ENCODE results near the gene ADAM29. TPM values are rescaled to one million over a fixed set of nuclear protein-coding genes. Genes with fewer than 3 reads are reported as not detected.
"Not testable (repeated sequence)": the region's sequence is repeated elsewhere in the genome, so short reads cannot be mapped to it uniquely, and the experiment has no call there.

The ADAM29 gene
- polyA plus RNA-seq (ENCODE audit: insufficient read length in 4 of 4), result under 1 TPM; 0.04 to 0.27 (median 0.10) TPM

DNA sequence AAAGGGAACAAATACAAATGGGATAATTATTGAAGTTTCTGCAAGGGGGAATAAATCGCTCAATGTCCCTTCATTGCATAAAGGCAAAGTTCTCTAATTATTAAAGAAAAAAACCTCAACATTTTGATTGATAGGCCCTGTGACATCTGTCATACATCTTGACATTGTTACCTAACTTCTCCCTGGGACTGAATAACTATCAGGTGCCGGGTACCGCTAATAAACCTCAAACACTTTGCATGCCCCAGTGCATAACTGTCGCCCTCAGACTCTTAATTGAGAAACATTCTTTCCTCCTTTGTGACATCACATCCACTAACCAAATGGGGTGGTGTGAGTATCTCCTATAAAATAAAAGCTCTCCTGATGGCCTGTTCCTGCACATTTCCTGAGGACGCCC, at the start of gene ADAM29:
TSS of gene ADAM29 (plus strand) at position 301 of the 400 bp plus-strand sequence. CDS start 57,168 bp downstream, outside the sequence.
- no peak for DNase-seq (ENCODE audit: low read depth in 4 of 4, low spot score in 3 of 4)

DNA sequence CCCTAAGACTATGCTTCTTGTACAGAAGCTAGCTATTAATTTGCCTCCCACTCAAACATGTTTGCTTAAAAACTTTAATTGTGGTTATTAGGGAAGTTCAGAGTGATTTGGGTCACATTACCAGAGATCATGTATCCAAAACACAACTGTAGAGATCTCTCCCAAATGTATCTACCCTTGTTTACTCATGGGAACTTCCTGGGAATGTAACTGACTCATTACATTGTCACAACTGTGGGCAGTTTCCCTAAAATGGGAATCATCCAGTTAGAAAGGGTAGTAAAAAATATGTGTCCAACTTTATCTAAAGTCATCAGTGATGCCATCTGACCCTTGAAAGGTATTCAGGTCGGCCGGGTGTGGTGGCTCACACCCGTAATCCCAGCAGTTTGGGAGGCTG, 48.8 kb upstream of the ADAM29 start:
- no peak for DNase-seq (ENCODE audit: low read depth in 4 of 4, low spot score in 3 of 4)

DNA sequence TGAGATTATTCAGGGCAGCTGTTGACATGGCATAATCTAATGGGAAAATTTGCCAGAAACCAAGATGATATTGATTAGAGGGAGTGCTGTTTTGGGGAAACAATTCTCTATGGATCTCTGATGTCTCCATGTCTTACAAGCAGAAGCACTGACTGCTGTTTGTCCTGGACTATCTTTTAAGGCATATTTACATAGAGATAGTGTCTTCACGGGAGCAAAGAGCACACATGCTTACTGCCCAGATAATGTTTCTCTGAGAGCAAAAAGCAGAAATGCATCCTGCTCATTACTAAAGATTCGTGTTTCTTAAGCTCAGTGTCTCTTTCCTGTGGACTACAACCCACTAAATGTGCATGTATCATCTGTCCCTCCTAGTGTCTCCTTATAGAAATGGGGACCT, 47.8 kb upstream of the ADAM29 start:
- no peak for DNase-seq (ENCODE audit: low read depth in 4 of 4, low spot score in 3 of 4)

DNA sequence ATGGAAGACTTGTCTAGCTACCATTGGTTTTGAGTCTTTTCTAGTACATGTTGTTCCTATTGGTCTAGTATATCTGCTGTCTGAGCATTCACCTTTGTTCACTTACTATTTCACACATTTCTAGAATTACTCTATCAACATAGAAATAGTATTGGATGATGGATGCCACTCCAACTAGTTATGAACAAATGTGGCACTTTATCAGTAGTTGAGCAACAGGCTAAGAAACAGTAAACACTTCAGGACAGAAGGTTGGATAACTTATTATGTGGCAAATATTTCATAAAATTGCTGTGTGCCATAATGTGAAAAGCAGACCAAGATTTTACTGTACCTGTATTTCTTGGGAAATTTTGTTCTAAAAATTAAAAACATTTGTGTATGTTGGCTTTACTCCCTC, 46.8 kb upstream of the ADAM29 start:
- no peak for DNase-seq (ENCODE audit: low read depth in 4 of 4, low spot score in 3 of 4)

DNA sequence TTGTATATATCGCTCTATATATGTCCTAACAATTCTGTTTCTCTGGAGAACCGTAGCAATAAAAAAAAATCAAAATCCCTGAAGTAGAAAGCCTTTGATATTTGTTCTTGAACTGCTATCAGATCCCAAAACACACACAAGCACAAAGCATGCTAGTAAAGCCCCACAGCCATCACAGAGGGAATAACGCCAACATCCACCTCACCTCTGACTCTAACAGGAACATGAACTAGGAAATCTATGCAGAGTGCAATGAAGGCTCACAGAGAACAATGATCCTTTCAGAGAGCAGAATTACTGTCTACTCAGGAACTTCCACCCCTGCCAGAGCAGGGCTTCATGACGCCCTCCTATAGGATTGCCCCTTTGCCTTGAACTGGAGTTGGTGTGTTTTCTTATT, 45.0 kb upstream of the ADAM29 start:
- not testable (repeated sequence) for DNase-seq (ENCODE audit: low read depth in 4 of 4, low spot score in 3 of 4)

DNA sequence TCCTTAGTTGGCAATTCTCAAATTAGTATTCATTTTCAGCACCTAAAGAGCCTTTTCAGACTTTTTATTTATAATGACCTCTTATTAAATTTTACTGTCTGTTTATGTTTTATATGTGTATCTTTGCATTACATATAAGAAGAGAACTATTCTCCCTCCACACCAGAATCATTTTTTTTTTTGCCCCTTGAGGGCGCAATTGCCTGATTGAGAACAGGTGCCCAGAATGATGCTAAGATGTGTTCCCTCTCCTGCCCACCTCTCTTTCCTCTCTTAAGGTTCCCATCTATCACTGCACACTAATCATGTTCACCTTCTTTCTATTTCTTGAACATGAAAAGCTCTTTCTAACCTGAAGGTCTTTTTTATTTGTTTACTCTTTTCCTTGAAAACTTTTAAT, 44.2 kb upstream of the ADAM29 start:
- no peak for DNase-seq (ENCODE audit: low read depth in 4 of 4, low spot score in 3 of 4)

DNA sequence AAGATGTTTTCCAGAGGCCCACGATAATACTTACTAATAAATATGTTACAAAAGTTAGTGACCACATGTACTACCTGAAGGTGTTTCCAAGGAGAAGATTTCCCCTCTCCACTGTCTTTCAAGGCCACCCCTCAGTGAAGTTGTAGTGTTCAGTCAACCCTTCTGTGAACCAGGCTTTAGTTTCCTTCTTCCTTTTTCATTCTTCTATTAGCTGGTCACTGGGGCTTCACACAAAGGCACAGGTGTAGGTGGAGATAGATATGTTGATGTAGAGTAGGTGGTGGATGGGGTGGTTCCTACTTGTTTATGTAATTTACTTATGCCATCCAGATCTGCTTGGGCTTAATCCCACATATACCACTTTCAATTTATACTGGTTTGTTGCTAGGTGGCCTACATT, 43.3 kb upstream of the ADAM29 start:
- DNase-seq (ENCODE audit: low read depth in 4 of 4, low spot score in 3 of 4), result no peak

DNA sequence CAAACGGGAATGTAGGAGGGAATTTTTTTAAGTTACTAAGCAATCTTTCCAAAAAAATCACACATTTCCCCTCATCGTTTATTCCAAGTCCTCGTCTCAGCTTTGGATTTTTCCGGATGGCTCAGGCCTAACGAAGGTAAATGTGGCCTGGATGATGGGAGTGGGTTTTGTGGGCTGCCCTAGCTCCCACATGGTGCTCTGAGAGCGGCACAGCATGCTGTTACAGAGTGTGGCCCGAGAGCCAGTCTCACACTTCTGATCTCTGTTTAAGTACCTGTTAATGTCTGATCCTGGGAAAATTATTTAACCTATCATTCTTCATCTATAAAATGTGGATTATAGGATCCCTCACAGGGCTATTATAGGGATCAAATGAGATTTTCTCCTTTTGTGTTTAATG, 38.2 kb upstream of the ADAM29 start:
- DNase-seq (ENCODE audit: low read depth in 4 of 4, low spot score in 3 of 4), result no peak

DNA sequence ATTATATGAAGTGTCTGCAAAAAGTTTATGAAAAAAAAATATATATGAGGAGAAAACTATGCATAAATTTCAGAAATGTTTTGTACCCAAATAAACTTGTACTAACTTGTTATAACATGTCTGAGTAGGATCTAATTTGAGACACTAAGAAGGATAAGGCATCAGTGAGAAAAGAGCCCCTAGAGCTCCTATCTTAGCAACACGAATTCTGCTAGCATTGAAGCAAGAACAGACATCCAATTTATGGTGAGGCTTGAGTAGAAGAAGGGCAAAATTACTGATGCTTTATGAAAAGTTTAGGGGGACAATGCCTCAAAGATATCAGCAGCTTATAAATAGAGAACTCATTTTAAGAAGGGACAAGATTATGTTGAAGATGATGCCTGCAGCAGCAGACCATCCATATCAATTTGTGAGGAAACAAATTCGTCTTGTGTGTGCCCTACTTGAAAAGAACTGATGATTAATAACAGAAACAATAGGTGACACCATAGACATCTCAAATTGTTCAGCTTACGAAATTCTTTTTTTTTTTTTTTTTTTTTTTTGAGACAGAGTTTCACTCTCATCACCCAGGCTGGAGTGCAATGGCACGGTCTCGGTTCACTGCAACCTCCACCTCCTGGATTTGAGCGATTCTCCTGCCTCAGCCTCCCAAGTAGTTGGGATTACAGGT, 35.7 kb upstream of the ADAM29 start:
- DNase-seq (ENCODE audit: low read depth in 4 of 4, low spot score in 3 of 4), result no peak

DNA sequence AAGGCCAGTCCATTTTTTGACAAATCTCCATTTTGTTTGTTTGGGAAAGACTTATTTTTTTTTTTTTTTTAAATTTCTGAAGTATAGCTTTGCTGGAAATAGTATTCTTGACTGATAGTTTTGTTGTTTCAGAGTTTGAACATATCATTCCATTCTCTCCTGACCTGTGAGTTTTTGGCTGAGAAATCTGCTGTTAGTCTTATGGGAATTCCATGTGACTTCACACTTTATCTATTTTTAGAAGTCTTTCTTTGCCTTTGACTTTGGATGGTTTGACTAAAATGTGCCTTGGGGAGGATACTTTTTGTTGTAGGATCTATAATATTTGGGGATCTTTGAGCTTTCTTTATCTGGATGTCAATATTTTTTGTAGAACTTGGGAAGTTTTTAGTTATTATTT, 10.7 kb upstream of the ADAM29 start:
- no peak for DNase-seq (ENCODE audit: low read depth in 4 of 4, low spot score in 3 of 4)

DNA sequence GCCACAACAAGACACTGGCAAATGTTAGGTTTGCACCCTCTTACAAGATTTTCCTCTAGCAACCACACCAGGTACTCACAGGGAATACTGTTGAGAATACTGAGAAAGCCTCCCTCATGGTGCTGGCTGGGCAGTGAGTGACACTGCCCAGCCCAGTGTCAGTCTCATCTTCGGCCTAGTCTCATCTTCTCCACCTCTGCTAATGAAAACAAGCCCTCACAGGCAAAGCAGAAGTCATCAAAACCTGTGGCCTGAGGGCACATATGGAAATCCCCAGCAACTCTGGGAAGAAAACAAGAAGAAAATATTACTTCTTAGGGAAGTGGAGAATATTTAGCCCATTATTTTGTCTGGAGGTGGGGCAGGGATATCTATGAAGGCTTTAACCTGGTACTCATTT, 7.9 kb upstream of the ADAM29 start:
- no peak for DNase-seq (ENCODE audit: low read depth in 4 of 4, low spot score in 3 of 4)

DNA sequence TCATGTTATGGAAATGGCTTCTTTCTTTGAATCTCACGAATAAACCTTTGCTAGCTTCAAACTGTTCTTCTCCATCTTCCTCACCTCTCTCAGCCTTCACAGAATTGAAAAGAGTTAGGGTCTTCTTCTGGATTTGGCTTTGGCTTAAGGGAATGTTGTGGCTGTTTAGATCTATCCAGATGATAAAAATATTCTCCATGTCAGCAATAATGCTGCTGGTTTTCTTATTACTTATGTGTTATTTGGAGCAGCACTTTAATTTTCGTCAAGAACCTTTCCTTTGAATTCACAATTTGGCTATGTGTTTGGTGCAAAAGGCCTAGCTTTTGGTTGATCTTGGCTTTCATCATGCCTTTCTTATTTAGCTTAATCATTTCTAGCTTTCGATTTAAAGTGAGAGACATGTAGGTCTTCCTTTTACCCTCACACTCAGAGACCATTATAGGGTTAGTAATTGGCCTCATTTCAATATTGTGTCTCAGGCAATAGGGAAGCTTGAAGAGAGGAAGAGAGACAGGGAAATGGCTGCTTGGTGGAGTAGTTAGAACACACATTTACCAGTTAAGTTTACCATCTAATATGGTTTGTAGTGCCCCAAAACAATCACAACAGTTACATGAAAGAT, 5.1 kb upstream of the ADAM29 start:
- DNase-seq (ENCODE audit: low read depth in 4 of 4, low spot score in 3 of 4), result no peak

DNA sequence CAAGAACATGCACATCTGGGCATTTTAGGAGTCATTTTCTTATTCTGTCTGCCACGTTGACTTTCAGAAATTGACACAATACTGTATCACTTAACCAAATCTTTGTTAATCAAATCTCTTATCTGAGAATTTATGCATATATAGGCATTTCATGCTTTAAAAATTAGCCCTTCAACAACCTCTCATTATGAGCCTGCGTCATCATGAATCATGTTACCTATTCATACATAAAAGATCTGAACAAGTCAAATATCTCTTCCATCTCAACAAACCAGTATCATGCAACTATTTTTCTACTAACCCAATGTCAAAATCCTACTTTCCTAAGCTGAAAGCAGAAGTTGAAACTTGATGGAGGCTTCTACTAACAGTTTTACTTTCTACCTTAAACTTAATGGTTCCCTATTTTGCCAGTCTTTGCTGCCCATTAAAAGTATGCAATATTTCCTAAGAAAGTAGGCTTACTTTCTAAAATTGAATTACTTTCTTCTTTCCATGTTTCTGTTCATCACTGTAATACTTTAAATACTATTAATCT, 1.8 kb downstream of the ADAM29 start:
- DNase-seq (ENCODE audit: low read depth in 4 of 4, low spot score in 3 of 4), result no peak

DNA sequence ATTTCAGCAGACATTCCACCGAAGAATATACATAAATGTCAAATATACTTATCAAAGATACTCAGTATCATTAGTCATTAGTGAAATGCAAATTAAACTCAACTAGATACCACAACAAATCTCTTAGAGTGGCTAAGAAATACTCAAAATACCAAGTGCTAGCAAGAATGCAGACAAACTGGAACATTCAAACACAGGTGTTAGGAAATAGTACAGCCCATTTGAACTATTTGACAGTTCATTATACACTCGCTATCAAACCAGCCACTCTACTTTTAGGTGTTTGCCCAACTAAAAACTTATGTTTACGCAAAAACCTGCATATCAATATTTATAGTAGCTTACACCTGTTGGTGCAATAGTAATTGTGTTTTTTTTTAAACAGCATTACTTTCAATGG, 8.8 kb downstream of the ADAM29 start:
- no peak for DNase-seq (ENCODE audit: low read depth in 4 of 4, low spot score in 3 of 4)

DNA sequence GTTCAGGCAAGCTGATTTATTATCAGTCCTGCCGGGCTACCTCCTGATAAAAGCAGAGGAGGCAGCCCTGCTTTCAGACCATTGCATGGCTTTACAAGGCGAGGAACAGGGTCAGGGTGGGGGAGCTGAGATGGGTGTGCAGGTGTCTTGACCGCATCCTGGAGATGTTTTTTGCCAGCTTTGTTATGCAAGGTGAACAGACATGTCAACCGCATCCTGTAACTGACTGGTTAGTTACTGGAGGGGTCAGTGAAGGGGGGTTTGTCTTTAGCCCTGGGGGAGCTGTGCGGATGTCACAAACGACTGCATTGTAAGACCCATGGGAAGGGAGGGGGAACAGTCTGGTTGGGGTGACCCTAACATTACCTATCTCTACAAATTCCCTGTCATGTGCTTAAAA, 10.0 kb downstream of the ADAM29 start:
- no peak for DNase-seq (ENCODE audit: low read depth in 4 of 4, low spot score in 3 of 4)

DNA sequence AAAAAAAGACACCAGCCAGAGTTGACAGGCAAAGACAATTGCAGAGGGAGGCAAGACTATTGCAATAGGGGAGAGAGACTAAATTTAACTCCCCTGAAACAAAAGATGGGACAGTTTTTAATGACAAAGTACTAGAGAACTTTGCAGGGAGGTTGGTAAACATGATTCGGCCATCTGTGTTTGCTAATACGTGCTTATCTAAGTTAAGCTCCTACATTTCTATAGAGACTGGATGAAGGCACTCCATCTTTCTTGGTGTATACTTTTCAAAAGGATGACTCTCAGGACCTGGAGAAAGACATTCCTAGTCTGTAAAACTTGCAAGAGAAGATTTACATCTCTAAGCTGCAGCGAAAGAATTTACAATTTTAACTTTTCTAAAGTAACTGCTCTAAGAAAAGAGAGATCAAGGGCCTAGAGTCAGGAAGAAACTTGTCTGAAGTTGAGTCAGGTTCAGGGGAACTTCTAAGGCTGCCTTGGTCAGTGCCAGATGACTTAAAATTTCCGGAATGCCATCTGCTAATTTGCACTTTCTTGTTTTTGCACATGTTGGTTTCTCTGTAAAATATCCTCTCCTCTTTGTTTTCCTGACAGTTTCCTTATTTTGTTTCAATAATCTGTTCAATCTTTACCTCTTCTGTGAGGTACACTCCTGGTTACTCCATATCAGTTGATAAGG, 10.6 kb downstream of the ADAM29 start:
- DNase-seq (ENCODE audit: low read depth in 4 of 4, low spot score in 3 of 4), result no peak

DNA sequence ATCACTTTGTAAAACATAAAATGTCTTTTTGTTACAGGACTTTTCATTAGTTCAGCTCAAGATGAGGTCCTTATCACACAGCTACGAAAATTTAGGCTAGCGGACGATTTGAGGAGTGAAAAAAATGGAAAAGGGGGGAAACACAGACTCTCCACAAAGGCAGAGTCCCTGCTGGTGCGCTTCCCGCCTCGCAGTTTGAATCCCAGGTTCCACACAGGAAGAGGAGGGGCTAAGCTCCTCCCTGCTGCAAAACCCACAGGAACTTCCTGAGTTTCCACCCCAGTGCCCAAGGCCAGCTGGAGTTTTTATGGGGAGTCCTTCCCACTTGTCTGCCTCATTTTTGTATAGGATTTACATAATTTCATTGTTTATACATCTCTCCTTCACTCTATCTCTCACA, 11.2 kb downstream of the ADAM29 start:
- no peak for DNase-seq (ENCODE audit: low read depth in 4 of 4, low spot score in 3 of 4)

DNA sequence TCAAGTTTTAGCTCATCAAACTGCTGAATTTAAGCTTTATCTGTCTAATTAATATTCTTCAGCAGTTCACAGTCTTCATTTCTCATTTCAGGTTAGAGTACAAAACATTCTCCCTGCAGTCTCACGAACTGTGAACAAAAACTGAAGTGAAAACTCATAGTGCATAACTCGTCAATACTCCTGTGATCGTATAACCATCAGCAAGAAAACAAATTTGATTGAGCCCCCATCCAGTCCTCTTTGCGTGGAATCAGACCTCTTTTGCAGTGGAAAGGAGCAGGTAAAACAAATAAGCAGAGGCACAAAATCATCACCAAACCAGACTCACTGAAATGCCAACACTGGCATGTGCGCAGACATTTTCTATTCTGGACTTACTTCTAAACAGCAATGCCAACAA, 12.7 kb downstream of the ADAM29 start:
- no peak for DNase-seq (ENCODE audit: low read depth in 4 of 4, low spot score in 3 of 4)

DNA sequence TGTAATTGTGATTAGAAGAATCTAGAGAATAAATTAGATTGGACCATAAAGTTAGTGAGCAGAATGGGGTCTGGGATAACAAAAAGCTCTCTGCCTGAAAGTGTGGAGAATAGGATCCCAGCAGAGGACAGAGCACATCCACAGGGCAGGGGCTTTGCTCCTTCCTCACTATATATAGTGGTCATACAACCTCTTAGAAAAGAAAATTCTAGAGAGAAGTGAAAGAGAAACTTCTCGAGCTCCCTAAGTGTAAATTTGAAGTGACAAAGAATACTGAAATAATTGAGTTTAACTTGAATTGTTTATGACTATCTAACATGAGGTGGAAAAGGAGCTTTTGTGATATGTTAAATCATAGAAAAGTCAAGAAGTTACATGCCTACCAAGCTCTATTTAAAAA, 14.9 kb downstream of the ADAM29 start:
- no peak for DNase-seq (ENCODE audit: low read depth in 4 of 4, low spot score in 3 of 4)

DNA sequence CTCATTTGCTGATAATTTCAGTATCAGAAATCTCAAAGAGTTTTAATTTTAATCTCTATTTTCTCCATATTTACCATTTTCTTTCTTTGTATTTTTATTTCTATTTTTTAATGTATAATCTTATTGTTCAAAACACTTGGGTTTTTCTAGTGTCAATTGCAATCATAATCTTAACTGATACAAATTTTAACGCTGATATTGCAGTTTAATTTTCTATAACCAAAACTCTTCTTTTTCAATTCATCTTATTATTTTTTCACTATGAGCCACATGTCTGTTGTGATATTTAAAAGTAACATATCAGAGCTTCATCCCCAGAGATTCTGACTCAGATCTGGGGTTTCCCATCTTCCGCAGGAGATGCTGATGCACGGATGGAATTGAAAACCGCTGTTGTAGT, 16.2 kb downstream of the ADAM29 start:
- no peak for DNase-seq (ENCODE audit: low read depth in 4 of 4, low spot score in 3 of 4)

DNA sequence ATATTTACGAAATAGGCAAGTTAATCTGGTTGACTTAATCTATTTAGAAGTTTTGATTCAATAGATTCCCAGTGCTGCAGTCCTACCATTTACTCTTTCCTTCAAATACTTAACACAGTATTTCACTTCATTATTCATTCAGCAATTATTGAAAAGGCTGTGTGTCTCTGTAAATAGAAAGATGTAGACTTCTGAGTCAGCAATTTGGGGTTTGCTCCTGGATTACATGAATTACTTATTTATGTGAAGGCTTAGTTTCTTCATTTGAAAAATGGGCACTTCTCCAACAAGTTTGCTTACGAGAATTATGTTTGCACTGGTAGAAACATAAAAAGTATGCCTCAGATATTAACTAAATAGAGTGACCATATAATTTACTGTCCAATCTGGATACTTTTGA, 17.4 kb downstream of the ADAM29 start:
- DNase-seq (ENCODE audit: low read depth in 4 of 4, low spot score in 3 of 4), result no peak

DNA sequence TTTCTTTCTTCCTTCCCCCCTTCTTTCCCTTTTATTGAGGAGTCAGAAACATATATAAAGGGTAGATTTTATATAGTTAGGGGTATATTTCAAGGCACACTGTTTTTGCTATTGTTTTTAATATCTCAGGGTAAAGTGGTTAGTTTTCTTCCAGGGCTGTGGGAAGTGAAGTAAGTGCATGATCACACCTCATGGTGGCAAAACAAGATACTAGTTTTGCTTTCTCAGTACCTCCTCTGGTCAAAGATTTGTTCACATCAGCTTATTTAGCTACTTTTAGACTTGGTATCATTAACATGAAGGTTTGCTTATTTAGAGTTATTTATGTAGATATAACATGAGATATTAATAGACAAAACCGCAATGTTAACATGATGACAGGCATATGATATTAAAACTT, 21.8 kb downstream of the ADAM29 start:
- DNase-seq (ENCODE audit: low read depth in 4 of 4, low spot score in 3 of 4), result no peak

All from left renal pelvis (tissue), 4 donors.